Endodermal cell (in vitro differentiated cells): ENCODE measurements around the gene CPEB2. TPM values are rescaled to one million over a fixed set of nuclear protein-coding genes. Genes with fewer than 3 reads are reported as not detected.

ENCODE experiments used
- DNase-seq: peaks from one replicate; pipeline ENCODE4 v3.0.0-alpha.2; 2017
- H3K27ac ChIP-seq: 2 replicates; pipeline ENCODE4 v1.5.1; 2013; ENCODE audit warnings: mild to moderate bottlenecking, low read depth, low read length, moderate library complexity
- H3K27me3 ChIP-seq: 2 replicates; pipeline ENCODE4 v1.6.1; 2013; ENCODE audit warnings: mild to moderate bottlenecking, low read length, moderate library complexity; ENCODE audit not compliant: insufficient read depth, control insufficient read depth, poor library complexity, severe bottlenecking
- H3K36me3 ChIP-seq: 2 replicates; pipeline ENCODE4 v1.7.0; 2013; ENCODE audit warnings: mild to moderate bottlenecking, low read length, moderate library complexity; ENCODE audit not compliant: control insufficient read depth, insufficient read depth
- H3K4me1 ChIP-seq: one replicate; pipeline ENCODE4 v1.7.0; 2013; ENCODE audit warnings: low read length; ENCODE audit not compliant: control insufficient read depth, insufficient read depth
- H3K4me3 ChIP-seq: 2 replicates; pipeline ENCODE4 v1.5.1; 2013; ENCODE audit warnings: mild to moderate bottlenecking, low read length, moderate library complexity
- H3K9ac ChIP-seq: 2 replicates; pipeline ENCODE4 v1.6.1; 2013; ENCODE audit warnings: mild to moderate bottlenecking, low read length, moderate library complexity; ENCODE audit not compliant: poor library complexity, severe bottlenecking; ENCODE audit errors: extremely low read depth
- H3K9me3 ChIP-seq: 2 replicates; pipeline ENCODE4 v1.6.1; 2013; ENCODE audit warnings: mild to moderate bottlenecking, low read length, moderate library complexity; ENCODE audit not compliant: control insufficient read depth
- H3K27ac Mint-ChIP-seq: 2 replicates; pipeline ENCODE4 v1.8.0; 2020; ENCODE audit warnings: mixed read lengths
- H3K27me3 Mint-ChIP-seq: 2 replicates; pipeline ENCODE4 v1.8.0; 2021; ENCODE audit warnings: mild to moderate bottlenecking, mixed read lengths; ENCODE audit not compliant: insufficient read depth
- H3K36me3 Mint-ChIP-seq: 2 replicates; pipeline ENCODE4 v1.8.0; 2020; ENCODE audit warnings: low read depth, mixed read lengths
- H3K4me1 Mint-ChIP-seq: 2 replicates; pipeline ENCODE4 v1.8.0; 2020; ENCODE audit warnings: mixed read lengths
- H3K4me3 Mint-ChIP-seq: 2 replicates; pipeline ENCODE4 v1.8.0; 2020; ENCODE audit warnings: mild to moderate bottlenecking, moderate library complexity, mixed read lengths
- H3K9me3 Mint-ChIP-seq: 2 replicates; pipeline ENCODE4 v1.8.0; 2020; ENCODE audit warnings: mild to moderate bottlenecking, mixed read lengths
- CTCF ChIP-seq: fragments of 200-600 bp; sonication (generic); conservative IDR thresholded peaks from 2 replicates; pipeline ENCODE4 v1.5.0; 2021; ENCODE audit warnings: antibody characterized with exemption, mild to moderate bottlenecking
- WGBS, 2 experiments: methylation state at CpG; one replicate each; pipeline versions ENCODE4 v1.1.5 to v1.1.7; 2013; ENCODE audit warnings: missing lambda C conversion rate in 2 of 2, mixed read lengths in 1 of 2; ENCODE audit not compliant: insufficient coverage in 1 of 2, insufficient read length in 1 of 2; 5-methylcytosine and 5-hydroxymethylcytosine counted together
- total RNA-seq, 2 donors: library from RNA; stranded (reverse); fragmentation: NEBNext Ultra II Directional in 1 of 2; extraction: Animal tissue kit (Norgen Biotek cat#: 25700) in 1 of 2; gene quantifications; 2 replicates in 1 of 2; 3 replicates in 1 of 2; pipeline ENCODE4 v1.2.1, GENCODE V29; 2021

CPEB2 gene
- total RNA-seq, 2 donors from 2014 or later = 4.8 to 8.6 TPM

GRCh38 chr4:14984448-14984847 is 17.8 kb upstream of the CPEB2 start:
- no peak overlapping the region for H3K9ac ChIP-seq
- DNase-seq = no peak
- H3K9me3 Mint-ChIP-seq = no peaks in the 10 kb centered on the region

GRCh38 chr4:14985161-14985560 is 17.1 kb upstream of the CPEB2 start:
- H3K36me3 ChIP-seq = no peaks in the 10 kb centered on the region
- no peak overlapping the region for H3K27ac ChIP-seq
- no peaks in the 10 kb centered on the region for H3K27me3 ChIP-seq
- H3K4me1 ChIP-seq = no peaks in the 10 kb centered on the region
- DNase-seq = no peak
- Mint-ChIP-seq H3K27ac (no peak overlapping the region), H3K9me3 (no peaks in the 10 kb centered on the region), H3K4me3 (no peak overlapping the region), H3K27me3 (no peaks in the 10 kb centered on the region), H3K36me3 (no peaks in the 10 kb centered on the region), H3K4me1 (peaks cover 3% of the 10 kb centered on the region)
- H3K9me3 ChIP-seq = no peaks in the 10 kb centered on the region
- H3K4me3 ChIP-seq = no peak overlapping the region
- 81 to 100% methylated on average over 1 of the region's 1 CpG for WGBS, 2 experiments
- H3K9ac ChIP-seq = no peak overlapping the region
- TF ChIP-seq CTCF = no peak

More at GRCh38 chr4:14984448-14984847, 17.8 kb upstream of the CPEB2 start:
- H3K4me3 Mint-ChIP-seq = no peak overlapping the region
- H3K4me3 ChIP-seq = no peak overlapping the region
- H3K27me3 ChIP-seq = no peaks in the 10 kb centered on the region
- H3K4me1 ChIP-seq = no peaks in the 10 kb centered on the region
- H3K27ac Mint-ChIP-seq = no peak overlapping the region
- no peaks in the 10 kb centered on the region for H3K36me3 Mint-ChIP-seq
- no peaks in the 10 kb centered on the region for H3K27me3 Mint-ChIP-seq
- no peak for TF ChIP-seq CTCF
- no peak overlapping the region for H3K27ac ChIP-seq
- H3K9me3 ChIP-seq = no peaks in the 10 kb centered on the region
- H3K4me1 Mint-ChIP-seq = peaks cover 3% of the 10 kb centered on the region
- WGBS, 2 experiments = 82% methylated on average over 1 of the region's 1 CpG; no CpG with 5 or more reads in 1 of the 2 experiments
- no peaks in the 10 kb centered on the region for H3K36me3 ChIP-seq

- Mint-ChIP-seq H3K9me3 (no peaks in the 10 kb centered on the region), H3K27ac (no peak overlapping the region), H3K27me3 (no peaks in the 10 kb centered on the region), H3K4me1 (peaks cover 3% of the 10 kb centered on the region), H3K36me3 (no peaks in the 10 kb centered on the region), H3K4me3 (no peak overlapping the region)
- DNase-seq = no peak
- 90 to 100% methylated on average over 1 of the region's 1 CpG for WGBS, 2 experiments
- Histone ChIP-seq H3K4me1 (no peaks in the 10 kb centered on the region), H3K9ac (no peak overlapping the region), H3K27me3 (no peaks in the 10 kb centered on the region), H3K36me3 (no peaks in the 10 kb centered on the region), H3K9me3 (no peaks in the 10 kb centered on the region), H3K4me3 (no peak overlapping the region), H3K27ac (no peak overlapping the region)
- no peak for TF ChIP-seq CTCF
These were observed 16.4 kb upstream of the CPEB2 start for GRCh38 chr4:14985843-14986242.
